CD8-positive, alpha-beta memory T cell (primary cell): ENCODE data around the gene MSL2. TPM values are rescaled to one million over a fixed set of nuclear protein-coding genes. Genes with fewer than 3 reads are reported as not detected.
A peak's percentile ranks its signal among the peaks of the same experiment; 100 is the strongest.
"Not testable (repeated sequence)": the region's sequence is repeated elsewhere in the genome, so short reads cannot be mapped to it uniquely, and the experiment has no call there.

Source experiments
- CTCF ChIA-PET: fragments of 350-600 bp; sonication (Branson Sonifier 250); formaldehyde crosslinking; loops from one replicate; lab custom pipeline; 2021; ENCODE audit warnings: antibody characterized with exemption; lab: Charles Lee
- POLR2A ChIA-PET: fragments of 350-600 bp; sonication (Branson Sonifier 250); formaldehyde crosslinking; loops from one replicate; lab custom pipeline; 2021; ENCODE audit warnings: antibody characterized with exemption; lab: Charles Lee
- DNase-seq, 5 donors: peaks; one replicate each; pipeline versions ENCODE4 v3.0.0 to v3.0.0-alpha.2; 2020 to 2022; ENCODE audit warnings: mixed read lengths in 1 of 5
- H3K27ac ChIP-seq: one replicate; pipeline ENCODE4 v1.7.0; 2013; ENCODE audit warnings: low read depth, mild to moderate bottlenecking, low read length, moderate library complexity
- H3K27me3 ChIP-seq: 2 replicates; pipeline ENCODE4 v1.7.0; 2013; ENCODE audit warnings: low read length, mild to moderate bottlenecking; ENCODE audit not compliant: insufficient read depth, poor library complexity, severe bottlenecking
- H3K36me3 ChIP-seq: 2 replicates; pipeline ENCODE4 v1.7.0; 2013; ENCODE audit warnings: mild to moderate bottlenecking, low read length, moderate library complexity; ENCODE audit not compliant: insufficient read depth
- H3K4me1 ChIP-seq: 2 replicates; pipeline ENCODE4 v1.7.0; 2013; ENCODE audit warnings: mild to moderate bottlenecking, low read length, moderate library complexity; ENCODE audit not compliant: insufficient read depth
- H3K4me3 ChIP-seq: 2 replicates; pipeline ENCODE4 v1.7.0; 2013; ENCODE audit warnings: mild to moderate bottlenecking, low read length
- H3K9me3 ChIP-seq: 2 replicates; pipeline ENCODE4 v1.7.0; 2013; ENCODE audit warnings: mild to moderate bottlenecking, low read length
- H3K27ac Mint-ChIP-seq, 8 donors: one replicate each; pipeline ENCODE4 v1.8.0; 2020 to 2021; ENCODE audit warnings: mixed read lengths in 8 of 8, mild to moderate bottlenecking in 6 of 8, inconsistent platforms in 3 of 8, moderate library complexity in 3 of 8
- H3K27me3 Mint-ChIP-seq, 2 donors: one replicate each; pipeline ENCODE4 v1.8.0; 2020 to 2021; ENCODE audit warnings: mixed read lengths in 2 of 2, mild to moderate bottlenecking in 1 of 2, moderate library complexity in 1 of 2
- H3K36me3 Mint-ChIP-seq, 3 donors: one replicate each; pipeline ENCODE4 v1.8.0; 2020 to 2021; ENCODE audit warnings: mixed read lengths in 3 of 3, inconsistent platforms in 1 of 3, mild to moderate bottlenecking in 1 of 3
- H3K4me1 Mint-ChIP-seq, 3 donors: one replicate each; pipeline ENCODE4 v1.8.0; 2020 to 2021; ENCODE audit warnings: mixed read lengths in 3 of 3, inconsistent platforms in 1 of 3, mild to moderate bottlenecking in 1 of 3
- H3K4me3 Mint-ChIP-seq, 7 donors: one replicate each; pipeline ENCODE4 v1.8.0; 2020 to 2021; ENCODE audit warnings: mixed read lengths in 7 of 7, mild to moderate bottlenecking in 6 of 7, moderate library complexity in 4 of 7, inconsistent platforms in 2 of 7
- H3K9me3 Mint-ChIP-seq, 5 donors: one replicate each; pipeline ENCODE4 v1.8.0; 2020 to 2022; ENCODE audit warnings: mixed read lengths in 5 of 5, mild to moderate bottlenecking in 3 of 5, moderate library complexity in 2 of 5, inconsistent platforms in 1 of 5
- polyA plus RNA-seq: library from polyadenylated mRNA; unstranded; fragments of 300-500 nt; fragmentation: Illumina TruSeq; gene quantifications from one replicate; pipeline ENCODE4 v1.2.3, GENCODE V29; 2021
- total RNA-seq, 2 experiments: library from RNA; stranded (reverse); gene quantifications; one replicate each; pipeline ENCODE4 v1.2.3, GENCODE V29; 2021

Gene MSL2
- total and polyA plus RNA-seq, 3 experiments from 2014 or later: 33.6 to 53.4 (median 46.2) TPM

- H3K4me3 Mint-ChIP-seq, H3K36me3 ChIP-seq, H3K4me1 ChIP-seq, CTCF ChIA-PET, H3K9me3 Mint-ChIP-seq, H3K27ac ChIP-seq, H3K27me3 Mint-ChIP-seq, DNase-seq, H3K9me3 ChIP-seq, H3K27ac Mint-ChIP-seq, H3K4me3 ChIP-seq, POLR2A ChIA-PET, H3K4me1 Mint-ChIP-seq, H3K27me3 ChIP-seq: not testable (repeated sequence)
- H3K36me3 Mint-ChIP-seq: peaks cover 0 to 35% (median 4%) of the 10 kb centered on the region in 3 donors
Observed at GRCh38 chr3:136119332-136119731, 76.8 kb downstream of the MSL2 start.

DNA sequence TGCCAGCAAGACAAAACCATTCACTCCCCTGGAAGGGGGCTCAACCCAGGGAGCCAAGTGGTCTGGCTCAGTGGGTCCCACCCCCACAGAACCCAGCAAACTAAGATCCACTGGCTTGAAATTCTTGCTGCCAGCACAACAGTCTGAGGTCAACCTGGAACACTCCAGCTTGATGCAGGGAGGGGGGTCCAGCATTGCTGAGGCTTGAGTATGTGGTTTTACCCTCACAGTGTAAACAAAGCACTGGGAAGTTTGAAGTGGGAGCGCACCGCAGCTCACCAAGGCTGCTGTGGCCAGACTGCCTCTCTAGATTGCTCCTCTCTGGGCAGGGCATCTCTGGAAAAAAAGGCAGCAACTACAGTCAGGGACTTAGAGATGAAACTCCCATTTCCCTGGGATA lies 81.7 kb downstream of the MSL2 start:
- peaks cover 0 to 2% (median 0%) of the 10 kb centered on the region in 5 donors for H3K9me3 Mint-ChIP-seq
- no peaks in the 10 kb centered on the region for H3K9me3 ChIP-seq
- H3K4me1 ChIP-seq: no peaks in the 10 kb centered on the region
- no peaks in the 10 kb centered on the region for H3K27me3 ChIP-seq
- CTCF ChIA-PET: no interaction called here
- H3K27ac Mint-ChIP-seq: no peak overlapping the region
- peaks cover 4 to 45% (median 4%) of the 10 kb centered on the region in 3 donors for H3K36me3 Mint-ChIP-seq
- H3K27me3 Mint-ChIP-seq: peaks cover 7 to 8% of the 10 kb centered on the region in 2 donors
- H3K4me3 ChIP-seq: no peak overlapping the region
- no peaks in the 10 kb centered on the region for H3K36me3 ChIP-seq
- H3K4me1 Mint-ChIP-seq: peaks cover 2 to 7% (median 5%) of the 10 kb centered on the region in 3 donors
- H3K4me3 Mint-ChIP-seq: no peak overlapping the region
- no peak overlapping the region for H3K27ac ChIP-seq
- DNase-seq: no peak
- POLR2A ChIA-PET: no interaction called here

DNA sequence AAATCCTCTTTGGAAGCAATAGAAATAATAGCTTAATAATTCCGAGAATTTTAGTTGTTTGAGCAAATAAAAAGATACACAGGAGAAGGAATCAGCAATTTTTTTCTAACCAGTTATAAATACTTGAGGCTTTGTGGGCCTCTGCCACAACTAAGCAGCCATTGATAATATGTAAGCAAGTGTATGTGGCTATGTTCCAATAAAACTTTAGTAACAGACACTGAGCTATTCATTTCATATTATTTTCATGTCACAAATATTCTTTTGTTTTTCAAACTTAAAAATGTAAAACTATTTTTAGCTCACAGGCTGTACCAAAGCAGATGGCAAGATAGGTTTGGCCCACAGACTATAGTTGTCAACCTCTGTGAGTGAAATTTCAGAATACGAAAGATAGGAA lies 85.7 kb downstream of the MSL2 start:
- Mint-ChIP-seq H3K4me1 (peaks cover 2 to 7% (median 5%) of the 10 kb centered on the region in 3 donors), H3K36me3 (peaks cover 5 to 21% (median 6%) of the 10 kb centered on the region in 3 donors), H3K4me3 (no peak overlapping the region), H3K27ac (no peak overlapping the region), H3K9me3 (no peaks in the 10 kb centered on the region), H3K27me3 (no peaks in the 10 kb centered on the region)
- Histone ChIP-seq H3K4me1 (no peaks in the 10 kb centered on the region), H3K9me3 (no peaks in the 10 kb centered on the region), H3K27ac (no peak overlapping the region), H3K36me3 (no peaks in the 10 kb centered on the region), H3K4me3 (no peak overlapping the region), H3K27me3 (no peaks in the 10 kb centered on the region)
- no peak for DNase-seq
- ChIA-PET POLR2A (no interaction called here), CTCF (no interaction called here)

DNA sequence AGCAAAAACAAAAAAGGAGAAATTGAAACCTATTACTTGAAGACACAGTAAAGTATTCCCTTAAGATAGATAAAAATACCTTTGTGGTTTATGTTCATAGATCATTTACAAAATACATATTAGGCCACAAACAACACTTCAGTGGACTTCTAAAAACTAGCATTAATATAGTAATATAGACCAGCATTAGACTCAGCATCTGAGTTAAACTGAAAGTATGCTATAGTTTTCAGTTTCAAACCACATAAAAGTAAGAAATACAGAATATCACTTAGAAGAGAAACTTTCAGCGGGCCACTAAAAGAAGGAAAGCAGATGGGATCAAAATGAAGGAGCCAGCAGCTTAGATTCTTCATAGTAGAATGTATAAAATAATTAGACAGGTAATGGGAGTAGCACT lies 86.6 kb downstream of the MSL2 start:
- no peaks in the 10 kb centered on the region for H3K4me1 ChIP-seq
- no peaks in the 10 kb centered on the region for H3K27me3 ChIP-seq
- Mint-ChIP-seq H3K4me3 (no peak overlapping the region), H3K27me3 (no peaks in the 10 kb centered on the region), H3K4me1 (peaks cover 2 to 10% (median 5%) of the 10 kb centered on the region in 3 donors), H3K36me3 (peaks cover 8 to 15% (median 9%) of the 10 kb centered on the region in 3 donors), H3K27ac (peak overlapping the region in 1 of 8 donors; percentile 24), H3K9me3 (no peaks in the 10 kb centered on the region)
- H3K36me3 ChIP-seq: no peaks in the 10 kb centered on the region
- H3K27ac ChIP-seq: no peak overlapping the region
- DNase-seq: no peak
- H3K9me3 ChIP-seq: no peaks in the 10 kb centered on the region
- CTCF ChIA-PET: no interaction called here
- no peak overlapping the region for H3K4me3 ChIP-seq
- POLR2A ChIA-PET: no interaction called here

DNA sequence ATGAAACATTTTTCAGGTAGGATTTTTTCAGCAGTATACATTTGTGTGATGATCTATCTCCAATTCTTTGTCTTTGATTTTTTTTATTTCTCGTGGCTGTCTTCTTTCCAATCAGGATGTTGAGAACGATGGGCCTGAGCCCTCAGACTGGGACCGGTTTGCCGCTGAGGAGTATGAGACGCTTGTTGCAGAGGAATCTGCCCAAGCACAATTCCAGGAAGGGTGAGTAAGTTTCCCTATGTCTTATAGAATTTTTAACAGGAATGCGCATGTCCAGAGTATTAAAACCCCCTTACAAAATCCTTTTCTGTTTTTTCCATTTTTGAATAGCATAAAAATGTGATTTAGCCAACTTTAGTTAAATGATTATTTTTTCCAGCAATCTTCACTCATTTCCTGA lies 90.0 kb downstream of the MSL2 start:
- H3K27ac ChIP-seq: no peak overlapping the region
- H3K36me3 ChIP-seq: no peaks in the 10 kb centered on the region
- Mint-ChIP-seq H3K27me3 (no peaks in the 10 kb centered on the region), H3K4me3 (no peak overlapping the region), H3K9me3 (no peaks in the 10 kb centered on the region), H3K36me3 (peaks cover 5 to 10% (median 5%) of the 10 kb centered on the region in 3 donors), H3K27ac (no peak overlapping the region), H3K4me1 (peaks cover 2 to 10% (median 5%) of the 10 kb centered on the region in 3 donors)
- H3K4me1 ChIP-seq: no peaks in the 10 kb centered on the region
- no peaks in the 10 kb centered on the region for H3K9me3 ChIP-seq
- CTCF ChIA-PET: no interaction called here
- DNase-seq: no peak
- H3K4me3 ChIP-seq: no peak overlapping the region
- no peaks in the 10 kb centered on the region for H3K27me3 ChIP-seq
- POLR2A ChIA-PET: no interaction called here

DNA sequence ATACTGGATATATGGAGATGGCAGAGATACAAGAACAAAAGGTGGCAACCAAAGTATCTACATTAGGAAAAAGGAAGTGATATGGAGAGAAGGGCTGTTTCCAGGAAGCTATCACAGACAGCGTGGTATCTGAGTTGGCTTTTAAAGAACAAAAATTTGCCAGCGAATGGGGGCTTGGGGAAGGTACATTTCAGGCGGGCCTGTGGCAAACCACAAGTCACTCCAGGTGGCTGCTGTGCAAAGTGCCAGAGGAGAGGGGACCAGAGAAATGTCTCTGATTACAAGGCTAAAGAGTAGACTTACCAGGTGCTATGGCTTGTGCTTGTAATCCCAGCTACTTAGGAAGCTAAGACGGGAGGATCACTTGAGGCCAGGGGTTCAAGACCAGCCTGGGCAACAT lies 91.1 kb downstream of the MSL2 start:
- DNase-seq: no peak
- ChIA-PET CTCF (no interaction called here), POLR2A (no interaction called here)
- peak overlapping the region in 1 of 8 donors; percentile 48 for H3K27ac Mint-ChIP-seq
- no peak overlapping the region for H3K27ac ChIP-seq
- H3K4me3 Mint-ChIP-seq: no peak overlapping the region
- no peaks in the 10 kb centered on the region for H3K27me3 ChIP-seq
- no peaks in the 10 kb centered on the region for H3K4me1 ChIP-seq
- no peaks in the 10 kb centered on the region for H3K9me3 ChIP-seq
- H3K4me3 ChIP-seq: no peak overlapping the region
- no peaks in the 10 kb centered on the region for H3K36me3 ChIP-seq
- no peaks in the 10 kb centered on the region for H3K9me3 Mint-ChIP-seq
- no peaks in the 10 kb centered on the region for H3K27me3 Mint-ChIP-seq
- peaks cover 5 to 12% (median 5%) of the 10 kb centered on the region in 3 donors for H3K36me3 Mint-ChIP-seq
- peaks cover 2 to 9% (median 5%) of the 10 kb centered on the region in 3 donors for H3K4me1 Mint-ChIP-seq

Other genes with a start within 250 kb of the MSL2 start
- gene PPP2R3A, start 230.6 kb downstream of the MSL2 start, total RNA-seq: under 1 TPM; 0.04 to 0.22 TPM
- 0.18 TPM for gene PPP2R3A, start 230.6 kb downstream of the MSL2 start, polyA plus RNA-seq
- 10 to 100 TPM; 40.6 to 41.7 TPM for gene PCCB, start 54.0 kb upstream of the MSL2 start, total RNA-seq
- gene PCCB, start 54.0 kb upstream of the MSL2 start, polyA plus RNA-seq: 33.0 TPM